Right atrium auricular region (tissue), 2 donors: ENCODE results near the gene BPIFB1. TPM values are rescaled to one million over a fixed set of nuclear protein-coding genes. Genes with fewer than 3 reads are reported as not detected.

Experiments used
- DNase-seq: peaks from one replicate; pipeline ENCODE4 v3.0.0-alpha.2; 2019; ENCODE audit warnings: low spot score
- H3K27ac ChIP-seq, 2 donors: fragments of 200-600 bp; sonication (generic); 1 replicate in 1 of 2; 2 replicates in 1 of 2; pipeline ENCODE4 v1.5.1; 2016 to 2019
- H3K27me3 ChIP-seq, 2 donors: fragments of 200-600 bp; sonication (generic); one replicate each; pipeline versions ENCODE4 v1.5.1 to v1.6.0; 2017 to 2019
- H3K36me3 ChIP-seq: fragments of 200-600 bp; sonication (generic); one replicate; pipeline ENCODE4 v1.5.1; 2016
- H3K4me1 ChIP-seq, 2 donors: fragments of 200-600 bp; sonication (generic); one replicate each; pipeline versions ENCODE4 v1.5.1 to v1.6.0; 2017 to 2019
- H3K4me3 ChIP-seq, 2 donors: fragments of 200-600 bp; sonication (generic); 1 replicate in 1 of 2; 2 replicates in 1 of 2; pipeline ENCODE4 v1.5.1; 2017 to 2019; ENCODE audit warnings: mild to moderate bottlenecking in 1 of 2, moderate library complexity in 1 of 2
- H3K9me3 ChIP-seq, 2 donors: fragments of 200-600 bp; sonication (generic); one replicate each; pipeline ENCODE4 v1.5.1; 2019
- CTCF ChIP-seq, 2 donors: fragments of 200-600 bp; sonication (generic); IDR thresholded peaks; one replicate each; pipeline ENCODE4 v1.5.1; 2019; ENCODE audit warnings: antibody characterized with exemption in 2 of 2
- total RNA-seq, 2 donors: library from RNA; depleted of rRNA; stranded (reverse); fragments of >200 nt; gene quantifications; one replicate each; pipeline ENCODE4 v1.1.0, GENCODE V29; 2016

BPIFB1 gene
- total RNA-seq, 2 donors from 2014 or later, result not detected

- no peaks in the 10 kb centered on the region for H3K36me3 ChIP-seq
- no peaks in the 10 kb centered on the region for H3K4me1 ChIP-seq
- no peak overlapping the region for H3K4me3 ChIP-seq
- no peak for DNase-seq
- H3K27ac ChIP-seq, result no peak overlapping the region
- H3K9me3 ChIP-seq, result no peaks in the 10 kb centered on the region
- H3K27me3 ChIP-seq, result no peaks in the 10 kb centered on the region
- no peak for TF ChIP-seq CTCF (IDR thresholded peaks at IDR 0.05)
These were observed 30.8 kb downstream of the BPIFB1 start for GRCh38 chr20:33313686-33314314.

GRCh38 chr20:33316343-33316742 is 33.3 kb downstream of the BPIFB1 start:
- no peaks in the 10 kb centered on the region for H3K9me3 ChIP-seq
- H3K36me3 ChIP-seq, result no peaks in the 10 kb centered on the region
- no peak for TF ChIP-seq CTCF (IDR thresholded peaks at IDR 0.05)
- H3K4me3 ChIP-seq, result no peak overlapping the region
- no peaks in the 10 kb centered on the region for H3K4me1 ChIP-seq
- no peak for DNase-seq
- no peaks in the 10 kb centered on the region for H3K27me3 ChIP-seq
- no peak overlapping the region for H3K27ac ChIP-seq

- H3K4me1 ChIP-seq, result no peaks in the 10 kb centered on the region
- no peak for TF ChIP-seq CTCF (IDR thresholded peaks at IDR 0.05)
- no peaks in the 10 kb centered on the region for H3K36me3 ChIP-seq
- no peaks in the 10 kb centered on the region for H3K9me3 ChIP-seq
- no peak overlapping the region for H3K27ac ChIP-seq
- no peak overlapping the region for H3K4me3 ChIP-seq
- H3K27me3 ChIP-seq, result no peaks in the 10 kb centered on the region
- DNase-seq, result no peak
These were observed 33.9 kb downstream of the BPIFB1 start for GRCh38 chr20:33316958-33317357.

GRCh38 chr20:33317424-33318095 is 34.5 kb downstream of the BPIFB1 start:
- H3K36me3 ChIP-seq, result no peaks in the 10 kb centered on the region

GRCh38 chr20:33318096-33318429 is 35.0 kb downstream of the BPIFB1 start:
- no peak for TF ChIP-seq CTCF (IDR thresholded peaks at IDR 0.05)
- no peak for DNase-seq
- Histone ChIP-seq H3K4me1 (no peaks in the 10 kb centered on the region), H3K36me3 (no peaks in the 10 kb centered on the region), H3K27ac (no peak overlapping the region), H3K27me3 (no peaks in the 10 kb centered on the region), H3K4me3 (no peak overlapping the region), H3K9me3 (no peaks in the 10 kb centered on the region)

More at GRCh38 chr20:33317424-33318095, 34.5 kb downstream of the BPIFB1 start:
- no peak overlapping the region for H3K4me3 ChIP-seq
- H3K27me3 ChIP-seq, result no peaks in the 10 kb centered on the region
- no peak for TF ChIP-seq CTCF (IDR thresholded peaks at IDR 0.05)
- DNase-seq, result no peak
- H3K9me3 ChIP-seq, result no peaks in the 10 kb centered on the region
- H3K27ac ChIP-seq, result no peak overlapping the region
- no peaks in the 10 kb centered on the region for H3K4me1 ChIP-seq

GRCh38 chr20:33320006-33320405 is 37.0 kb downstream of the BPIFB1 start:
- Histone ChIP-seq H3K4me3 (no peak overlapping the region), H3K27me3 (no peaks in the 10 kb centered on the region), H3K36me3 (no peaks in the 10 kb centered on the region), H3K9me3 (no peaks in the 10 kb centered on the region), H3K4me1 (no peaks in the 10 kb centered on the region), H3K27ac (no peak overlapping the region)
- DNase-seq, result no peak
- TF ChIP-seq CTCF (IDR thresholded peaks at IDR 0.05), result no peak
